HT1080 (cell line): ENCODE results near the gene DBT. TPM values are rescaled to one million over a fixed set of nuclear protein-coding genes. Genes with fewer than 3 reads are reported as not detected.
"Not testable (repeated sequence)": the region's sequence is repeated elsewhere in the genome, so short reads cannot be mapped to it uniquely, and the experiment has no call there.

Experiments used
- DNase-seq: peaks from one replicate; pipeline ENCODE4 v3.0.0-alpha.2; 2015; ENCODE audit warnings: low read depth
- total RNA-seq: library from RNA; depleted of rRNA; stranded (reverse); fragments of >200 nt; shearing (Covaris generic); gene quantifications from 2 replicates; pipeline ENCODE4 v1.2.3, GENCODE V29; 2014

DBT gene
- total RNA-seq, 1 experiment from 2014 or later, result 2.8 TPM

- DNase-seq, result no peak
Observed at GRCh38 chr1:100250807-100251206, 1.2 kb upstream of the DBT start.

GRCh38 chr1:100250264-100250663 is 630 bp upstream of the DBT start:
- DNase-seq, result no peak

- no peak for DNase-seq
Observed at GRCh38 chr1:100249155-100249536, 488 bp downstream of the DBT start.

GRCh38 chr1:100246738-100247137 is 2.9 kb downstream of the DBT start:
- DNase-seq, result no peak

- DNase-seq, result no peak
Observed at GRCh38 chr1:100240631-100241030, 9.0 kb downstream of the DBT start.

GRCh38 chr1:100239961-100240360 is 9.7 kb downstream of the DBT start:
- DNase-seq, result no peak

- DNase-seq, result no peak
Observed at GRCh38 chr1:100237091-100237490, 12.5 kb downstream of the DBT start.

- DNase-seq, result no peak
Observed at GRCh38 chr1:100234432-100234831, 15.2 kb downstream of the DBT start.

GRCh38 chr1:100233566-100233965 is 16.1 kb downstream of the DBT start:
- DNase-seq, result not testable (repeated sequence)

GRCh38 chr1:100232156-100232555 is 17.5 kb downstream of the DBT start:
- DNase-seq, result no peak

GRCh38 chr1:100231721-100232120 is 17.9 kb downstream of the DBT start:
- DNase-seq, result no peak

- no peak for DNase-seq
Observed at GRCh38 chr1:100230765-100231164, 18.9 kb downstream of the DBT start.

- DNase-seq, result no peak
Observed at GRCh38 chr1:100229681-100230443, 19.8 kb downstream of the DBT start.

GRCh38 chr1:100222428-100222827 is 27.2 kb downstream of the DBT start:
- no peak for DNase-seq

- DNase-seq, result peak; percentile 28
Observed at GRCh38 chr1:100219883-100220282, 29.8 kb downstream of the DBT start.

GRCh38 chr1:100219457-100219856 is 30.2 kb downstream of the DBT start:
- DNase-seq, result no peak

- DNase-seq, result no peak
Observed at GRCh38 chr1:100217834-100218233, 31.8 kb downstream of the DBT start.

GRCh38 chr1:100215101-100215500 is 34.5 kb downstream of the DBT start:
- DNase-seq, result no peak

- DNase-seq, result no peak
Observed at GRCh38 chr1:100213141-100213540, 36.5 kb downstream of the DBT start.

GRCh38 chr1:100206301-100206700 is 43.3 kb downstream of the DBT start:
- DNase-seq, result no peak

- not testable (repeated sequence) for DNase-seq
Observed at GRCh38 chr1:100205593-100205992, 44.0 kb downstream of the DBT start.

- DNase-seq, result not testable (repeated sequence)
Observed at GRCh38 chr1:100205103-100205502, 44.5 kb downstream of the DBT start.

- DNase-seq, result not testable (repeated sequence)
Observed at GRCh38 chr1:100202703-100203102, 46.9 kb downstream of the DBT start.

GRCh38 chr1:100200060-100200459 is 49.6 kb downstream of the DBT start:
- DNase-seq, result not testable (repeated sequence)
